ENCODE data around the gene MDGA2.
"Not testable (repeated sequence)": the region's sequence is repeated elsewhere in the genome, so short reads cannot be mapped to it uniquely, and the experiment has no call there.

Gene MDGA2

GRCh38 chr14:47675466-47676314 is at the start of gene MDGA2:
Gene MDGA2, minus strand, starts transcription at chr14:47675605.
- no peak for DNase-seq (ENCODE audit: low read depth)

DNA sequence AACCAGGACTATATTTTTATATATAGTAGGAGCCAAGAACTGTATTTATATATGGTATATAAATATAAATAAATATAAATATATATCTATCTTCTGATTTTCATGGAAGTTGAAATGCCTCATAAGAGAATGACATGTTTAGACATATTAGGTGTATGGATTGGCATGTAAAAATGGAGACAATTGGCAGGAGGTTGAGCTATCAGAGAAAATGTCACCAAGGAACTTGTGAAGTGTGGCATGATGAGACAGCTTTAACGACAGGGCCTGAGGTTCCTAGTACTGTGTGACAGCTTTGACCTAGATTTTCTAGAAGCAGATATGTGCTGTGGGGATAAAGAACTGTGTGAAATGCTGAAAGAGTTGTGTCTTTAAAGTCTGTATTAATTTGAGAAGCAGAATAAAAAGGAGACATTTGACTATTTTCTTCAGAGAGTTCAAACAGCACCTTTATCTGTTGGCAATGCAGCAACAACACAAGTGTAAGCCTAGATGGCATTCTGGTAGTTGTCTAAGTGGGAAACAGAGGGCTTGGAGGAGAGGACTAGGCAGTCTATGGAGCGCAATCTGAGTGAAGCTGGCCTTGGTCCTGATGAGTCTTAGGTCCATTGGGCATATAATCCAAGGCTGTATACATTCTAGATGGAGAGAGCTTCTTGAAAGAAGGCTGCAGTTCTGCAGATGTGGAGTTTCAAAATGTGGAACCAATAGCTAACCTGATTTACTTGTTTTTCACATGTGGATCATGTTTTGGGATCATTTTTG is 47.7 kb upstream of the MDGA2 start:
- DNase-seq (ENCODE audit: low read depth) = no peak

DNA sequence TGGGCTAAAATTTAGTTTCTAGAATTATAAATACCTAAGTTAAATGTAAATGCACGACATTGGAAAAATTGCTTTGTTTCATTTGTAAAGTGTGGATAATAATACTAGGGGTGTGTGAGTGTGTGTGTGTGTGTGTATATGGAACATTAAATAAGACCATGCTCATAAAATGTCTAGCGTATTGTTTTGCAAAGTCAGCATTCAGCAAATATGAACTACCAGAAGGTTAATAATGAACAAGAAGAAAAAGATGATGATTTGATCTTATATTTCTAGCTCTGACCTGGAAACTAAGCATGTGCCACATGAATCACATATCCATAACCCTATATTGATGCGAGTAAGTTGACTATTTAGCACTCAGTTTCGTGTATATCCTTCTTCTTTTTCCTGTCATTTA is 44.9 kb upstream of the MDGA2 start:
- no peak for DNase-seq (ENCODE audit: low read depth)

GRCh38 chr14:47715330-47715729 is 39.9 kb upstream of the MDGA2 start:
- DNase-seq (ENCODE audit: low read depth) = no peak

DNA sequence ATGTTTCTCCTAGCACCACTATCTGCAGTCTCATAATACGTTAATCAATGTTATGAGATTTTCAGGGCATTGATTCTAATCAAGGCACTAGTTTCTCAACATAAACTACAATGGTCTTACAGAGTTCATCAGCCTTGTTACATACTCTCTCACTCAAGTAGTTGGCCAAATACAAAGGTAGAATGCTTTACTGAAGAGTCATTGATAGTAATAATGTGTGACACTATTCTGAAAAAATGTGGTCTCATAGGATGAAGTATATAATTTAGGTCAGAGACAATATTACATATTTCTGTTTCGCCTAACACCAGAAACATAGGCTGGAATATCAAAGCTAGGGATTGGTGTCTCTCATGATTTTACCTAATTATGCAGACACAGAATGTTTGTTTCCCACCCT is 35.2 kb upstream of the MDGA2 start:
- DNase-seq (ENCODE audit: low read depth) = no peak

DNA sequence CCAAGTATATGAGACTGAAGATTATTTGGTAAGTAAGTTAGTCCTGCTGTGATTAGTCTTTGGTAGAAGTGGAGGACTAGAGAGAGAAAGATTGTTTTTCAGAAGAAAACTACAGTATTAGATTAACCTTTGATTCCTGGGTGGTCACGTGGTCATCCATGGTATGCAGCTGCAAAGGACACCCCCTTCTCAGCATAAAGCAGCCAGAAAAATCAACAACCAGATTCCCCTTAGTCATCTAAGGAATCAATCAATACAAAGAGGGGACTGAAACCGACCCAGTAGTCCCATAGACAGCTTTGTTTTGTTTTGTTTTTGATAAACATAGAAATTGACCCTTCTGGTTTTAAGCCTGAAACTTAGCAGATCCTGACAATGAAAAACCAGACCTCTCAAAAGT is 30.3 kb upstream of the MDGA2 start:
- no peak for DNase-seq (ENCODE audit: low read depth)

- no peak for DNase-seq (ENCODE audit: low read depth)
Observed at GRCh38 chr14:47691829-47692228, 16.4 kb upstream of the MDGA2 start.

- DNase-seq (ENCODE audit: low read depth) = no peak
Observed at GRCh38 chr14:47678993-47679392, 3.6 kb upstream of the MDGA2 start.

- no peak for DNase-seq (ENCODE audit: low read depth)
Observed at GRCh38 chr14:47678157-47678556, 2.8 kb upstream of the MDGA2 start.

DNA sequence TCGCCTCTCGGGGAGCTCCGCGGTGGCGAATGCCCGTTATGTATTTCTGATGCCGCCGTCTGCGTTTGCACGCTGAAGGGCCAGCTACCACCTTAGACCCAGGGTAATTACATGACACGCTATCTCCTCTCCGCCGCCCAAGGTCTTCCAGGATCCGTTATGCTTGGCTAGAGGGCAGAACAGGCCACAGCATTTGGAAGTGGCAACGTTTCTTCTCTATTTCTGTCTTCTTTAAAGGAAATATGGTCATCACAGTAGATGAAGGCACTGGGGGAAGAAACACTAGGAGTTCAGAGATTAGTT is 861 bp upstream of the MDGA2 start:
- no peak for DNase-seq (ENCODE audit: low read depth)

- DNase-seq (ENCODE audit: low read depth) = no peak
Observed at GRCh38 chr14:47674543-47675465, 601 bp downstream of the MDGA2 start.

DNA sequence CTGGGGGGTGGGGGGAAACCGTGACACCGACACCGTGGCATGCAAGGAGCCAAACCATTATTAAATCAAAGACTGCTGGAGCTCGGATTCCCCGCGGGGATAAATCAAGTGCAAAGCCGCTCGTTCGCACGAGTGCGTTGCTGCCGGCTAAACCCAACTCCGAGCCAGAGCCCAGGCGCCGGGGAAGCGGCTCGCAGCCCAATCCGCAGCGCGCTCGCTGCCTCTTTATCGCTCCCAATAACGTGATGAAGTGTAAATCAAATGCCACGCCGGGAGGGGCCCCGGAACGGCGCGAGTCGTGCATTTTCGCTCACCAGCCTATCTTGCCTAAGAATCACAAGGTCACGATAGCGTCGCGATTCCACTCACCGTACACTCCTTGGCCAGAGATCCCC is 1.3 kb downstream of the MDGA2 start:
- DNase-seq (ENCODE audit: low read depth) = no peak

DNA sequence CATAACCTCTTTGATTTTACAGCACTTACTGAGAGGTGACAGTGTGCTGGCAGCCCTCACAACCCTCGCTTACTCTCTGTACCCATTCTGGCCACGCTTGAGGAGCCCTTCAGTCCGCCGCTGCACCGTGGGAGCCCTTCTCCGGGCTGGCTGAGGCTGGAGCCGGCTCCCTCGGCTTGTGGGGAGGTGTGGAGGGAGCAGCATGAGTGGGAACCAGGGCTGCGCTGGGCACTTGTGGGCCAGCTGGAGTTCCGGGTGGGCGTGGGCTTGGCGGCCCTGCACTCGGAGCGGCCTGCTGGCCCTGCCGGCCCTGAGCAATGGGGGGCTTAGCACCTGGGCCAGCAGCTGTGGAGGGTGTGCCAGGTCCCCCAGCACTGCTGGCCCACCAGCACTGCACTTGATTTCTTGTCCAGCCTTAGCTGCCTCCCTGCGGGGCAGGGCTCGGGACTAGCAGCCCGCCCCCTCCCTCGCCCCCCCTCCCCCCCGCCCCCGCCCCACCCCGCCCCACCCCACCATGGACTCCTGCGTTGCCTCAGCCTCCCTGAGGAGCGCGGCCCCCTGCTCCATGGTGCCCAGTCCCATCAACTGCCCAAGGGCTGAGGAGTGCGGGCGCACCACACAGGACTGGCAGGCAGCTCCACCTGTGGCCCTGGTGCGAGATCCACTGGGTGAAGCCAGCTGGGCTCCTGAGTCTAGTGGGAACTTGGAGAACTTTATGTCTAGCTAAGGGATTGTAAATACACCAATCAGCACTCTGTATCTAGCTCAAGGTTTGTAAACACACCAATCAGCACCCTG is 9.9 kb downstream of the MDGA2 start:
- no peak for DNase-seq (ENCODE audit: low read depth)

DNA sequence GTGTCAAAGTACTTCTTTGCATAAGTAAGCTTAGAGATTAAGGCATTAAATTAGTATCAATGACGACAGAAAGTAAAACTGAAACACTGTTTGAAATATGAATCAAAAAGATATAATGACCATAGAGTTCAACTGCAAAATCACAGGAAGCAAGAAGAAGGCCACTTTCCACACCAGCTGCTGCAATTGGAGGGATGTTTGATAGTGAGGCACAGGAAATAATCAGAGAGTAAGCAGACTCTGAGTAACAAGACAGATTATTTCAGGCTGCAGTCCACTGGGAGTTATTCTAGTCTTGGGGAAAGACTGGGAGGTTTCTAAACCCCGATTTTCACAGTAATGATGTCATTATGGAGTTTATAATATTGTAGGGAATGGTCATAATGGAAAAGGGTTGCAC is 12.9 kb downstream of the MDGA2 start:
- DNase-seq (ENCODE audit: low read depth) = no peak

- no peak for DNase-seq (ENCODE audit: low read depth)
Observed at GRCh38 chr14:47660158-47660557, 15.2 kb downstream of the MDGA2 start.

- no peak for DNase-seq (ENCODE audit: low read depth)
Observed at GRCh38 chr14:47658041-47658440, 17.4 kb downstream of the MDGA2 start.

DNA sequence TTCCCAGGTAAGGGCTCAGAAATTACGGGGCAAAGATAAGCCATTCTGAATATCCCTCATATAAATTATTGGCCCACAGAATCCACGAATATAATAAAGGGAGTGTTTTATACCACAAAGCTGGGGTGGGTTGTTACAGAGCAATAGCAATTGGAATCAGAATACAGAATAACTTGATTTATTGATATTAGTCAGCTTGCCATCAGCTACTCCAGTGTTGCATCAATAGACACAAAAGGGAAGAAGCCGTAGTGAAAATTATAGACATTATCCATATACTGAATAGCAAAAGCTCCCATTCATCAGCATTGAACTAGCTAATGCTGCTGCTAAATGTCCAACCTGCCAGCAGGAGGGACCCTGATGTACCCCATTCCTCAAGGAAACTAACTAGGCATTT is 18.3 kb downstream of the MDGA2 start:
- DNase-seq (ENCODE audit: low read depth) = no peak

DNA sequence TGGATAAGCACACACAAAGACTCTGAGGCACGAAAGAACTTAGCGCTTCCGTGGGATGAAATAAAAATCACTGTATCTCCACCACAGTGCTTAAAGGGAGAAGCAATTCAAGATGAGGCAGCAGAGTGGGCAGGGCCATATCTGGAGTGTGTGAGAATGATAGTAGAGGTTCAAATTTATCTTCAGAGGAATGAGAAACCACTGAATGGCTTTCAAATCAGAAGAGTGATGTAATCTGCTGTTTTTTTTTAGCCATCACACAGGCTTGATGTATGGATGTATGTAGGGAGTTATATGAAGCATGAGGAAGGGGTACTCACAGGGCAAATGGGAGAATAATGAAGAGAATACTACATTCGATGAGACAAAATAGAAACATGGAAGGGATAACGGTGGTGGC is 24.1 kb downstream of the MDGA2 start:
- no peak for DNase-seq (ENCODE audit: low read depth)

GRCh38 chr14:47637753-47638152 is 37.7 kb downstream of the MDGA2 start:
- no peak for DNase-seq (ENCODE audit: low read depth)

- no peak for DNase-seq (ENCODE audit: low read depth)
Observed at GRCh38 chr14:47626151-47627035, 49.0 kb downstream of the MDGA2 start.

DNA sequence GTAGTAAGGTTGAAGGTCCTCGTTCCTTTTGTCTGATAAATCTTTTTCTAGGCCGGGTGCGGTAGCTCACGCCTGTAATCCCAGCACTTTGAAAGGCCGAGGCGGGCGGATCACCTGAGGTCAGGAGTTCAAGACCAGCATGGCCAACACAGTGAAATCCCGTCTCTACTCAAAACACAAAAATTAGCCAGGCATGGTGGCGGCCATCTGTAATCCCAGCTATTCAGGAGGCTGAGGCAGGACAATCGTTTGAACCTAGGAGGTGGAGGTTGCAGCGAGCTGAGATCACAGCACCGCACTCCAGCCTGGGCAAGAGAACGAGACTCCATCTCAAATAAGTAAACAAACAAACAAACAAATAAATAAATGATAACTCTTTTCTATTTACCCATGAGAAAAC is 51.3 kb downstream of the MDGA2 start:
- DNase-seq (ENCODE audit: low read depth) = not testable (repeated sequence)
